Breast epithelium (tissue), 4 donors: ENCODE results near the gene MPRIP. TPM values are rescaled to one million over a fixed set of nuclear protein-coding genes. Genes with fewer than 3 reads are reported as not detected.

Source experiments
- DNase-seq, 2 donors: peaks; one replicate each; pipeline ENCODE4 v3.0.0-alpha.2; 2019; ENCODE audit warnings: low spot score in 2 of 2
- H3K27ac ChIP-seq, 2 donors: fragments of 200-600 bp; sonication (generic) in 1 of 2; one replicate each; pipeline ENCODE4 v1.5.1; 2016 to 2019; ENCODE audit warnings: mild to moderate bottlenecking in 1 of 2
- H3K27me3 ChIP-seq, 2 donors: fragments of 200-600 bp; sonication (generic) in 1 of 2; one replicate each; pipeline versions ENCODE4 v1.5.1 to v1.6.0; 2017 to 2019; ENCODE audit warnings: control low read depth in 1 of 2, mild to moderate bottlenecking in 1 of 2
- H3K36me3 ChIP-seq: fragments of 200-600 bp; one replicate; pipeline ENCODE4 v1.5.1; 2019
- H3K4me1 ChIP-seq, 2 donors: fragments of 200-600 bp; sonication (generic); one replicate each; pipeline ENCODE4 v1.5.1; 2016 to 2019; ENCODE audit warnings: control low read depth in 1 of 2
- H3K4me3 ChIP-seq, 3 donors: fragments of 200-600 bp; sonication (generic); 1 replicate in 2 of 3; 2 replicates in 1 of 3; pipeline ENCODE4 v1.5.1; 2016 to 2019; ENCODE audit warnings: mild to moderate bottlenecking in 3 of 3, moderate library complexity in 2 of 3
- H3K9me3 ChIP-seq, 2 donors: fragments of 200-600 bp; sonication (generic) in 1 of 2; one replicate each; pipeline ENCODE4 v1.5.1; 2016 to 2019; ENCODE audit warnings: control low read depth in 1 of 2
- POLR2A ChIP-seq: fragments of 450-650 bp; IDR thresholded peaks from one replicate; pipeline ENCODE4 v1.6.1; 2016; ENCODE audit warnings: antibody characterized with exemption, mild to moderate bottlenecking, moderate library complexity
- POLR2AphosphoS5 ChIP-seq, 3 donors: sonication (generic); formaldehyde crosslinking; IDR thresholded peaks; one replicate each; pipeline ENCODE4 v1.6.1; 2017; ENCODE audit warnings: antibody characterized with exemption in 3 of 3
- intact Hi-C: fragments of 100-400 bp; cut with DNase I; formaldehyde crosslinking; loops from one replicate; pipeline ENCODE4 v1.15.1; 2023; ENCODE audit warnings: low total_unique reads
- total RNA-seq, 3 donors: library from RNA; depleted of rRNA; stranded (reverse); fragments of >200 nt; gene quantifications; one replicate each; pipeline ENCODE4 v1.1.0, GENCODE V29; 2016
- TF ChIP-seq, protein P1 (sequence below), 3 donors: fragments of 450-650 bp; IDR thresholded peaks; one replicate each; pipeline ENCODE4 v1.5.1; 2016 to 2017; ENCODE audit warnings: antibody characterized with exemption in 3 of 3, mild to moderate bottlenecking in 3 of 3, moderate library complexity in 3 of 3

Gene MPRIP
- total RNA-seq, 3 donors from 2014 or later: 93.1 to 136 (median 124) TPM

DNA sequence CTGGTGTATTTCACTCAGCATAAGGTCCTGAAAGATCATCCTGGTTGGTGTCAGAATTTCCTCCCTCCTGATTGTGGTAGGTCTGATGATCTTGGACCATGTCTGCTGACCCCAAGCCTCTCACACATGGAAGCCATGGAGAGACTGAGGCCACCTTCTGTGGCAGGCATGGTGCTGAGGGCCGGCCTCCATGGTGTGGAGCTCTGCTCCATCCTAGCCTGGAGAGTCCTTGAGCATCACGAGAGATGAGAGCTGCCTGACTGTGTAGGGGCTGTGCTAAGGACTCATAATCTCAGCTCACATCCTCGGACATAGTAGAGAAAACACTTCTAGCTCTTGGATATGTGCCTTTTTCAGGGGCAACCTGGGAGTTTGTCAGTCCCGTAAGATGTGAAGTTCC, 40.6 kb downstream of the MPRIP start:
- DNase-seq: peak in 1 of 2 donors; percentile 6
- Histone ChIP-seq H3K27ac (no peak overlapping the region), H3K9me3 (no peaks in the 10 kb centered on the region), H3K36me3 (no peaks in the 10 kb centered on the region), H3K4me3 (no peak overlapping the region), H3K4me1 (peaks cover 5 to 10% of the 10 kb centered on the region in 2 donors), H3K27me3 (no peaks in the 10 kb centered on the region)
- TF ChIP-seq POLR2A: no peak
- TF ChIP-seq POLR2AphosphoS5 (IDR thresholded peaks at IDR 0.05): no peak
- TF ChIP-seq, protein P1, sequence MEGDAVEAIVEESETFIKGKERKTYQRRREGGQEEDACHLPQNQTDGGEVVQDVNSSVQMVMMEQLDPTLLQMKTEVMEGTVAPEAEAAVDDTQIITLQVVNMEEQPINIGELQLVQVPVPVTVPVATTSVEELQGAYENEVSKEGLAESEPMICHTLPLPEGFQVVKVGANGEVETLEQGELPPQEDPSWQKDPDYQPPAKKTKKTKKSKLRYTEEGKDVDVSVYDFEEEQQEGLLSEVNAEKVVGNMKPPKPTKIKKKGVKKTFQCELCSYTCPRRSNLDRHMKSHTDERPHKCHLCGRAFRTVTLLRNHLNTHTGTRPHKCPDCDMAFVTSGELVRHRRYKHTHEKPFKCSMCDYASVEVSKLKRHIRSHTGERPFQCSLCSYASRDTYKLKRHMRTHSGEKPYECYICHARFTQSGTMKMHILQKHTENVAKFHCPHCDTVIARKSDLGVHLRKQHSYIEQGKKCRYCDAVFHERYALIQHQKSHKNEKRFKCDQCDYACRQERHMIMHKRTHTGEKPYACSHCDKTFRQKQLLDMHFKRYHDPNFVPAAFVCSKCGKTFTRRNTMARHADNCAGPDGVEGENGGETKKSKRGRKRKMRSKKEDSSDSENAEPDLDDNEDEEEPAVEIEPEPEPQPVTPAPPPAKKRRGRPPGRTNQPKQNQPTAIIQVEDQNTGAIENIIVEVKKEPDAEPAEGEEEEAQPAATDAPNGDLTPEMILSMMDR (IDR thresholded peaks at IDR 0.05): no peak
- intact Hi-C loops: no loop called here

DNA sequence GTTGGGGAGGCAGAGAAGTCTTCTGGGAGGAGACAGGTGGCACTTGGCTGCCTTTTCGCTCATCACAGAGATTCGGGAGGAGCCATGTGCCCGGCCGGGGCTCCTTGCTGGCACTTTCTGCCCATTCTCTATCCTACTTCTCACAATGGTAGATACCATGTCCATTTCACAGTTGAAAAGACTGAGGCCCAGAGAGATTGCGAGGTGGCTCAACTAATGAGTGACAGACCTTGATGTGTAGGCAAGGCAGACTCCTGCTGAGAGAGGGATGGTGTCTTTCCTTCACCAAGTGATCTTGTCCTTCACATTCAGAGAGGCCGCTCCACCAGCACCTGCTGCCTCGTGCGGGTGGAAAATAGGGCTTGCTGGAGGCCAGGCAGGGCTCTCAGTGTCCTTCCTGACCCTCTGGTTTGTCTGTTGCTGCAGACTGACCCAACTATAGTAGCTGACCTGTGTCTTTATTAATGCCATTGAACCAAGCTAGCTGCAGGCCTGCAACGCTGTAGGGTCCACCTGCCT, 42.1 kb downstream of the MPRIP start:
- peaks cover 2 to 4% of the 10 kb centered on the region in 2 donors for H3K4me1 ChIP-seq
- H3K27ac ChIP-seq: no peak overlapping the region
- DNase-seq: peak in 1 of 2 donors; percentile 40
- TF ChIP-seq POLR2A (no peak), POLR2AphosphoS5 (IDR thresholded peaks at IDR 0.05) (no peak)
- TF ChIP-seq, protein P1 (IDR thresholded peaks at IDR 0.05): no peak
- H3K36me3 ChIP-seq: no peaks in the 10 kb centered on the region
- no peaks in the 10 kb centered on the region for H3K27me3 ChIP-seq
- no peak overlapping the region for H3K4me3 ChIP-seq
- no peaks in the 10 kb centered on the region for H3K9me3 ChIP-seq
- intact Hi-C loops: no loop called here

DNA sequence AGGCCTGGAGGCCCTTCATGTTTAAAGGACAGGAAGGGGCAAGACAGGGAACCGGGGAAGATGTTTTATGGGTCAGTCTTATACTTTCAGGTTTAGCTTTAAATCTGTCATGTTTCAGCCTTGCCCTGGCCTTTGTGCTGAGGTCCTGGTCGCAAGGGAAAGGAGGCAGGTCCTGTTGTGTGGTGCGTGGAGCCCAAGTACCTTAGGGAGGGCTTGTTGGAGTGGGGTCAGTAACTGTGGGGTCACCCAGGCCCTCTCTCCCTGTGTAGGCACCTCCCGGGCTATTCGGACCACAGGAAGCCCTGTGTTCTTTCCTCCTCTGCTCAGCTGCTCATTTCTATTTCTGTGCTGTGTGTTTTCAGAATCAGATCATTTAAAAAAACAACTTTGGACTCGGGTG, 42.7 kb downstream of the MPRIP start:
- Histone ChIP-seq H3K27me3 (no peaks in the 10 kb centered on the region), H3K9me3 (no peaks in the 10 kb centered on the region), H3K36me3 (no peaks in the 10 kb centered on the region), H3K27ac (no peak overlapping the region), H3K4me1 (no peaks in the 10 kb centered on the region), H3K4me3 (no peak overlapping the region)
- DNase-seq: no peak
- TF ChIP-seq, protein P1 (IDR thresholded peaks at IDR 0.05): no peak
- TF ChIP-seq POLR2AphosphoS5 (IDR thresholded peaks at IDR 0.05): no peak
- no peak for TF ChIP-seq POLR2A
- intact Hi-C loops: no loop called here

DNA sequence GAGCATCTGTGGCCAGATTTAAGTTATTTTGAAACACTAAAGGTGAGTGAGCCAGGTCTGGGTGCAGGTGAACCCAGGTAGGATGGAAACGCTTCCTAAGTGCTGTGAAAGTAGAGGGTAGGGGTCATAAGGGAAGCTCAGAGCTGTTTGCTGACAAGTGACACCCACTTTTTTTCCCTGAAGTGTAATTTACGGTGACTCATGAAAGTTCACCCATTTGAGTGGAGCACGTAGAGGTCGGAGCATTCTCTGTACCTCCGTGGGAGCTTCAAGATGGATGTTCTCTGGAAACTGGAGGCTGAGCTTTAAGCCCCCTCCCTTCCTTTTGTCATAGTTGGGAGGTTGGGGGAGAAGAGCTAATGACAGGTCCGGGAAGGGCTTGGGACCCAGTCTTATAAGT, 44.3 kb downstream of the MPRIP start:
- H3K27ac ChIP-seq: peak overlapping the region in 1 of 2 donors; percentile 10
- no peaks in the 10 kb centered on the region for H3K4me1 ChIP-seq
- TF ChIP-seq POLR2AphosphoS5 (IDR thresholded peaks at IDR 0.05) (no peak), POLR2A (no peak)
- TF ChIP-seq, protein P1 (IDR thresholded peaks at IDR 0.05): no peak
- H3K4me3 ChIP-seq: no peak overlapping the region
- H3K27me3 ChIP-seq: no peaks in the 10 kb centered on the region
- DNase-seq: no peak
- H3K9me3 ChIP-seq: no peaks in the 10 kb centered on the region
- intact Hi-C loops: no loop called here
- no peaks in the 10 kb centered on the region for H3K36me3 ChIP-seq

DNA sequence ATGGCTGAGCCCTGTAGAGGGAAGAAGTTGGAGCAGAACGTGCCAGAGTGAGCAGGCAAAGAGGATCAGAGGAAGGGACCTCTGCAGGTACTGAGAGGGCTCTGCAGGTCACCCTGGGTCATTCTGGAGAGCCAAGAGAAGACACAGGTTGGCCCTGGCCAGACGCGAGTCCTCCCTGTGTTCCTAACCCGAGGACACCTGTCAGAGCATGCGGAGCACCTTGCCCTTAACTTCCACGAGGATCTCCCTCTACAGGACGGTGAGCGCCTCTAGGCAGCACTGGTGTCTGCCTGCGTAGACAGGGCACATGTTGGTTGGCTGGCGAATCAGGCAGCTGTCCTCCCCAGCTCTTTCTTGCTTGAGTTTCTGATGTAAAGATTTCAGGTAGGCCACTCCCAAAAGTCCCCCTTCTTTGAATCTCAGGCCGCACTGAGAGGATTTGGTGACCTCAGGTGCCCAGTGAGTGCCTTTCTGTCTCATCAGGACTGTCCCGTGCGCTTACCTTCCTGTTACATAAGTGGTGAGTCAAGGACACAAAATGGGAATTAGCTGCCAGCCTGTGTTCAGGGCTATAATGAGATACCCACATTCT, 45.3 kb downstream of the MPRIP start:
- no peaks in the 10 kb centered on the region for H3K4me1 ChIP-seq
- H3K36me3 ChIP-seq: no peaks in the 10 kb centered on the region
- H3K27me3 ChIP-seq: no peaks in the 10 kb centered on the region
- H3K27ac ChIP-seq: peak overlapping the region in 1 of 2 donors; percentile 48
- no peaks in the 10 kb centered on the region for H3K9me3 ChIP-seq
- TF ChIP-seq POLR2AphosphoS5 (IDR thresholded peaks at IDR 0.05) (no peak), POLR2A (no peak)
- TF ChIP-seq, protein P1 (IDR thresholded peaks at IDR 0.05): no peak
- peak in 1 of 2 donors; percentile 65 for DNase-seq
- intact Hi-C loops: no loop called here
- H3K4me3 ChIP-seq: no peak overlapping the region
